ENCODE data around the gene DCLK2.
A peak's percentile ranks its signal among the peaks of the same experiment; 100 is the strongest.

The DCLK2 gene

DNA sequence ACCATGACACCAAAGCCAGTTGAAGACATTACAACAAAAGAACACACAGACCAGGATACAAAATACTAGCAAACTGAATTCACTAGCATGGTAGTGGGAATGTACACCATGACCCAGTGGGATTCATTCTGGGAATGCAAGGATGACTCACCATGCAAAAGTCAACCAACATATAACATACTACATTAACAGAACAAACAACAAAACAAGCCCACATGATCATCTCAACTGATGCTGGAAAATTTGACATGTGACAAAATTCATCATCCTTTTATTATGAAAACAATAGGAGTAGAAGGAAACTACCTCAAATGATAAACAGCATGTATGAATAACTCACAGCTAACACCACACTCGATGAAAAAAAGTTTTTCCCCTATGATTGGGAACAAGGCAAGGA lies 190.2 kb downstream of the DCLK2 start:
- no peak for DNase-seq
- TF ChIP-seq, protein P1, sequence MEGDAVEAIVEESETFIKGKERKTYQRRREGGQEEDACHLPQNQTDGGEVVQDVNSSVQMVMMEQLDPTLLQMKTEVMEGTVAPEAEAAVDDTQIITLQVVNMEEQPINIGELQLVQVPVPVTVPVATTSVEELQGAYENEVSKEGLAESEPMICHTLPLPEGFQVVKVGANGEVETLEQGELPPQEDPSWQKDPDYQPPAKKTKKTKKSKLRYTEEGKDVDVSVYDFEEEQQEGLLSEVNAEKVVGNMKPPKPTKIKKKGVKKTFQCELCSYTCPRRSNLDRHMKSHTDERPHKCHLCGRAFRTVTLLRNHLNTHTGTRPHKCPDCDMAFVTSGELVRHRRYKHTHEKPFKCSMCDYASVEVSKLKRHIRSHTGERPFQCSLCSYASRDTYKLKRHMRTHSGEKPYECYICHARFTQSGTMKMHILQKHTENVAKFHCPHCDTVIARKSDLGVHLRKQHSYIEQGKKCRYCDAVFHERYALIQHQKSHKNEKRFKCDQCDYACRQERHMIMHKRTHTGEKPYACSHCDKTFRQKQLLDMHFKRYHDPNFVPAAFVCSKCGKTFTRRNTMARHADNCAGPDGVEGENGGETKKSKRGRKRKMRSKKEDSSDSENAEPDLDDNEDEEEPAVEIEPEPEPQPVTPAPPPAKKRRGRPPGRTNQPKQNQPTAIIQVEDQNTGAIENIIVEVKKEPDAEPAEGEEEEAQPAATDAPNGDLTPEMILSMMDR (IDR thresholded peaks at IDR 0.05; ENCODE audit: low read depth, low read length, missing control alignments) = no peak
- Histone ChIP-seq H3K27me3 (replicated peaks) (no peaks in the 10 kb centered on the region), H3K4me3 (ENCODE audit: low read depth, low read length) (no peak overlapping the region), H3K27ac (no peak overlapping the region), H3K36me3 (replicated peaks) (peaks cover 4% of the 10 kb centered on the region)
- in situ Hi-C loops (cut with HindIII; ENCODE audit: low pct_ligation_motif_present, low sequenced_read_pairs) = no loop called here

DNA sequence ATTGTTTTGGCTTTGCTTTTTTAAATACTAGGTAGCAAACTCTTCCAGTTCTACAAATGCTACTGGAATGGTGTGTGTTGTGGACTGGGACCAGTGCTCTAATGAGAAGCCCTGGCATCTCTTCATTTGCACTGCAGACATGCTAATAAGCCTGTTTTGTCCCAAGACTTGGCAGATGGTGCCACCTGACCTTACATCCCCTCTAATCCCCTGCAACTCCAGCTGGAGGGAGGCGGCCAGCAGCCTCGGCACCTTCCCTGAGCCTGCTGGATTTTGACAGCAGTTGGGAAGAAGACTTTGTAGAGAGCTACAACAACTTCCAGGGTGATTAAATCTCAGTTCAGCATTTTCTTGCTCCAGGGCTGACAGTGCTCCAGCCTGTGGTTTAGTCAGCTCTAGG lies 200.0 kb downstream of the DCLK2 start:
- no peaks in the 10 kb centered on the region for H3K27me3 ChIP-seq (replicated peaks)
- TF ChIP-seq, protein P1 (IDR thresholded peaks at IDR 0.05; ENCODE audit: low read depth, low read length, missing control alignments) = no peak
- no peak overlapping the region for H3K4me3 ChIP-seq (ENCODE audit: low read depth, low read length)
- in situ Hi-C loops (cut with HindIII; ENCODE audit: low pct_ligation_motif_present, low sequenced_read_pairs) = no loop called here
- no peak for DNase-seq
- no peak overlapping the region for H3K27ac ChIP-seq
- no peaks in the 10 kb centered on the region for H3K36me3 ChIP-seq (replicated peaks)

DNA sequence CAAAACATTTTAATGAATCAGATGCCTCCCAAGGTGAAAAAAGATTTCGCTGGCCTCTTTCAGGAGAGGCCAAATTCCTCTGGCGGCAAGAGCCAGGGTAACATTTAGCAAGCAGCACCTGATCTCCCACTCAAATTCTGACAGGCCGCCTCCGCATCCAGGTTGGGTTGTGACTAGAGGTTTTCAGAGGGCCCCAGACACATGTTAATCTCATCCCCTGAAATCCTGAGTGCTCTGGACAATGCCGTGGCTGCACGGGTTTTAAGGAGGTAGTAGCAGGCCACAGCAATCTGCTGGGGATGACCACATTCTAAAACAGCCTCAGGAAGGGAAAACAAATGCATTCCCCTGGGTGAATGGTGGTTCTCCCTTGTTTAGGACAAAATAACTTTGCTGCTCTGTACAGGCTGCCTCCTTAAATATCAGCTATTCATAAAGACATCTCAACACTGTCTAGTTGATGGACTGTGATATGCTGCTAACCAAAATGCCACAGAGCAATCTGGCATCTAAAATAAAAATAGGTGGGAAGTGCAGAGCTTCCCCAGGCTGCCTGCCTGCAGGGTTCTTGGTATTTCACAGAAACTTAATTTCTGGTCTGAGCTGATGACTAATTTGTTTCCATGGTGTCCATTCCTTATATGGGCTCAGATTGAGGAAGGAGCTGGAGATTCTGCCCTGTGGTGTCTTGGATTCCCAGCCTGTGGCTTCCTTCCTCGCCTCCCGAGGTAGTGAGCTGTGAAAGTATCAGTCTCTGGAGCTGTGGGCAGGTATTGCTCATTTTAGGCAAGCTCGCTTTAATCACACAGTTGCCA lies 202.0 kb downstream of the DCLK2 start:
- in situ Hi-C loops (cut with HindIII; ENCODE audit: low pct_ligation_motif_present, low sequenced_read_pairs) = no loop called here
- H3K4me3 ChIP-seq (ENCODE audit: low read depth, low read length) = no peak overlapping the region
- H3K27me3 ChIP-seq (replicated peaks) = no peaks in the 10 kb centered on the region
- no peaks in the 10 kb centered on the region for H3K36me3 ChIP-seq (replicated peaks)
- H3K27ac ChIP-seq = peak overlapping the region; percentile 84
- DNase-seq = peak; percentile 88
- TF ChIP-seq, protein P1 (IDR thresholded peaks at IDR 0.05; ENCODE audit: low read depth, low read length, missing control alignments) = no peak

DNA sequence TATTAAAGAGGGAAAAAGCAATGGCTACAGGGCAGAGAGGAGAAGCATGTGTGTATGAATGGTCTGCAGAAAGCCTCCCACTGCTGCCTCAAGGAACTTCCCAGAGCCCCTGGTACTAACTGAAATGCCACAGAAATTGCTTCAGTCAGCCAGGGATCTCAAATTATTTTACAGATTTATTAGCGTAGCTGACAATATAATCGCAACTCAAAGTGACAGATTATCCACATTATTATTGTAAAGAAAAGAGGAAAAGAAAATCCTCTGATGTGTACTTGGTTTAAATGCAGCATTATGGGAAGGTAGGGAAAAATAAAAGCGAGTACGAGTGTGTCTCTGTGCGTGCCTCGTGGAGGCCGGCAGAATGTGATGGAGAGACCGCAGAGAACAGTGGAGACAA lies 202.7 kb downstream of the DCLK2 start:
- no peak for DNase-seq
- no peaks in the 10 kb centered on the region for H3K27me3 ChIP-seq (replicated peaks)
- in situ Hi-C loops (cut with HindIII; ENCODE audit: low pct_ligation_motif_present, low sequenced_read_pairs) = no loop called here
- H3K27ac ChIP-seq = peak overlapping the region; percentile 84
- no peak overlapping the region for H3K4me3 ChIP-seq (ENCODE audit: low read depth, low read length)
- TF ChIP-seq, protein P1 (IDR thresholded peaks at IDR 0.05; ENCODE audit: low read depth, low read length, missing control alignments) = no peak
- H3K36me3 ChIP-seq (replicated peaks) = no peaks in the 10 kb centered on the region

DNA sequence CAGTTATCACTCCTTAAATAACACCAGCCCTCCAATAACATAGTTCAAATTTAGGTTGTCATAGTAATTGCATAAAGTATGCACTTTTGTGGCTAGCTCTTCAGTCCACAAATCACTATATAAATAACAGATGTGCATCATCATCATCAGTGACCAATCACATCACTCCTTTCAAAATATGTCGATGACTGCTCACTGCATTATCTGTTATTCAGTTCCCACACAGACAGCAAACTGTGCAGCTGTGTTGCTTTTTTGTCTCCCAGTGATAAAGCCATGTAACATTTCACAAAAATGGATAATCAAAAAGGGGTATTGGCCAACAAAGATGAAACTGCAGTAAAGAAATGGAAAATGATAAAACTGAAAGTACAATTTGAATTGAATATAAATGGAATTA lies 205.4 kb downstream of the DCLK2 start:
- in situ Hi-C loops (cut with HindIII; ENCODE audit: low pct_ligation_motif_present, low sequenced_read_pairs) = no loop called here
- TF ChIP-seq, protein P1 (IDR thresholded peaks at IDR 0.05; ENCODE audit: low read depth, low read length, missing control alignments) = no peak
- H3K27me3 ChIP-seq (replicated peaks) = no peaks in the 10 kb centered on the region
- peak overlapping the region; percentile 98 for H3K27ac ChIP-seq
- no peaks in the 10 kb centered on the region for H3K36me3 ChIP-seq (replicated peaks)
- no peak overlapping the region for H3K4me3 ChIP-seq (ENCODE audit: low read depth, low read length)
- peak; percentile 99 for DNase-seq

DNA sequence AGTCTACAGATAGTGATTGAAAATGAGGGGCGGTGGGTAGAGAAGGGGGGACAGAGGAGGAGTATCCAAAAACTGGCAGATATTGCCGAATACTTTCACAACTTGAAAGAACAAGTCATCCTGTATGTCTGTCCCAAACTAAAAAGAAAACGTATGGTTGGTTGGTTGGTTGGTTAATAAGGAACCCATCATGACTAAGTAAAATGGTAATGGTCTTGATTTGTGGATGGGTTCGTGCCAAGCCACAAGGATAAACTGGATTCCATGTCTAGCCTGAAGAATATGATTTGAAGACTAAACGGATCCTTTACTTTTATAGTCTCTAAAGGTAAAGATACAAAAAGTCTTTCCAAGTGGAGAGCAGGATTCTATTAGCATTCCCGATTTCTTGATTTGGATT lies 208.4 kb downstream of the DCLK2 start:
- TF ChIP-seq, protein P1 (IDR thresholded peaks at IDR 0.05; ENCODE audit: low read depth, low read length, missing control alignments) = no peak
- H3K27ac ChIP-seq = no peak overlapping the region
- H3K4me3 ChIP-seq (ENCODE audit: low read depth, low read length) = no peak overlapping the region
- no peaks in the 10 kb centered on the region for H3K27me3 ChIP-seq (replicated peaks)
- H3K36me3 ChIP-seq (replicated peaks) = no peaks in the 10 kb centered on the region
- DNase-seq = no peak
- in situ Hi-C loops (cut with HindIII; ENCODE audit: low pct_ligation_motif_present, low sequenced_read_pairs) = no loop called here
